Measurements from ENCODE around the gene RASGEF1C.
"Not testable (repeated sequence)": the region's sequence is repeated elsewhere in the genome, so short reads cannot be mapped to it uniquely, and the experiment has no call there.

Gene RASGEF1C

DNA sequence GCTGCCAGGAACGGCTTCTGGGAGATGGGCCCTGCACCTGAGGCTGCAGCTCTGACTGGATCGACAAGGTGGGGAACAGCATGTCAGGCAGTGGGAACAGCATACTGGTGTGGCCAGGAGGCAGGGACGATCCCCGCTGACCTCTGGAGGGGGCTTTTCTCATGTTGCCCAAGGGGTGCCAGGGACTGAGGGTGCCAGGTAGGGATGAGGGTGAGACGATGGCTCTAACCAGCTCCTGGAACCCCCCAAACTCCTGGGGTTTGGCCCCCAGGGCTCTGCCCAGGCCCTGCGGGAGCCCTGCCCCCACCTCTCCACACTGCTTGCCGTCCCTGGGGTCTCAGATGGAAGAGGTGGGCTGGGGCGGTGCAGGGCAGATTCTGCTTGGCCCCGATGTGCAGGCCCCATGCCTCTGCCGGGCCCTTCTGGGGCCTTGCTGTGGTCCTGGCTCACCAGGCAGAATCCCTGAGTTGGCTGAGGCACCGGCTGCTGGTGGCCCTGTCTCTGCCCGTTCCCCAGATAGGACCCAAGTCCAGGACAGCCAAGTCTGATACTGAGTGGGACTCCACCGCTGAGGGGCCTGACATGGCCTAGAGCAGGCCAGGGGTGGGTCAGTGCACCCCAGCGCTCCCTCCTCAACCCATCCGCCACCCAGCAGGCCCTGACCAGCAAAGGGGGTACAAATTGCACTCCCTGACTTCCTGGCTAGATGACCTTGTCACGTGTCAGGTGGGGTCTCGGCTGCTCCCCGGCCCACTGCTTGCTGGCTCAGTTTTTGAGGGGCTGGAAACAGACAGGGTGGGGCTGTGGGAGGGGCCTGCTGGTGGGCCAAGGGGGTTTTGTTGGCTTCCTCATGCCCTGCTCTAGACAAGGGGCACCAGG, 109.0 kb downstream of the RASGEF1C start:
- no peak for DNase-seq (ENCODE audit: low spot score)

DNA sequence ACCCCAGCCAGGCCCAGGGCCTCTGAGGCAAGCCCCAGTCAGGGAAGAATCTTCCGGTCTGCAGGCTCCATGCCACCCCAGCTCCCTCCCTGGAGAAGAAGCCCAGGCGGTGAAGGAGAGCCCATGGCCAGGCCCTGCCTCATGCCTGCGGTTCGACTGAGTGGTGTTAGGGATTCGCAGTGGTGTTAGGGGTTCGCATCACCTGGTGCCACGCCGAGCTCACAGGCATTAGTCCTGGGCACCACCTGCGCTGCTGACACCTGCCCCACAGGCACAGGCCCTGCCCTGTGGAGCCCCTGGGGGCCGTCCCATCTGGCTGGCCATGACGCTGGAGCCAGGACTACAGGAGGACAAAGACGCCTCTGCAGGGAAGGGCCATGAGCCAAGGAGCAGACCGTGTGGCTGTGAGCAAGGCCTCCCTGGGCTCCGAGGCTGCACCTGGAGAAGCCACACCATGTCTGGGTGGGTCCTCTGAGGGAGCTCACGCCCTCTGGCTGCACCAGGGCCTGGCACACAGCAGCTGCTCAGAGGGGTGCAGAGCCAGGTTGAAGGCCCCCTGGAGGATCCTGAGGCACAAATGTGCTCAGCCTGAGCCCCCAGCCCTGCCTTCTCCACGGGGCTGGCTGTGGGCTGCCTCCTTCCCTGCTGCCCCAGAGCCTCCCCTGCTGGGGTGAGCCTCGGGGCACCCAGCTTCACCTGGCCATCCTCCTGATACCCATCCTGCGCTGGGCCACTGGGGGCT, 109.8 kb downstream of the RASGEF1C start:
- DNase-seq (ENCODE audit: low spot score), result no peak

DNA sequence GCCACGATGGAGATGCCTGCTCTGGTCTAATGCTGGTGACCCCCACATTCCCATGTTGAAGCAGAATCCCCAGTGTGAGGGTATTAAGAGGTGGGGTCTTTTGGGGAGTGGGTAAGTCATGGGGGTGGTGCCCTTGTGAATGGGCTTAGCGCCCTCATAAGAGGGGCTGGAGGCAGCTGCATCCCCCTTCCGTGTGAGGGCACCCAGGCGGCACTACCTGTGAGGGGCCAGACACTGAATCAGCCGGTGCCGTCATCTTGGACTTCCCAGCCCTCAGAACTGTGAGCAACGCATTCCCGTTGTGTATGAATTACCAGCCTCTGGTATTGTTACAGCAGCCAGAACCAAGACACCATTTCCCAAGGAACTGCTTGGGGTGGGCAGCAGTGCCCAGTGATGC, 110.5 kb downstream of the RASGEF1C start:
- DNase-seq (ENCODE audit: low spot score), result no peak

DNA sequence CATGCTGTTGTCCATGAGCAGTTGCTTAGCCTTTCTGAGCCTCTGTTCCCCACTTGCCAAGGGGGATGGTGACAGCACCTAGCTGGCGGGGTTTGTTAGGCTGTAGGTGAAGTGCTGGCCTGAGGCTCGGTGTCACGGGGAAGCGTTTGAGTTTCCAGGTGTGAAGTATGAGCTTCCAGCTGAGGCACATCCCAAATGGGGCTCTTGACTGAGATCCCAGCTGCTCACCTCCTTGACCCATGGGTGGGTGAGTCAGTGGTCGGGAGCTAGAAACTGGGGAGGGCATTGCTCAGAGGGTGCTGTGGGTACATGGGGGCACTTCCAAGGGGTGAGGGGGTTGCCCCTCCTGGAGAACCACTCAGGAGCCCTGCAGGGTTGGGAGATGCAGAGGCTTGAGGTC, 111.1 kb downstream of the RASGEF1C start:
- DNase-seq (ENCODE audit: low spot score), result no peak

DNA sequence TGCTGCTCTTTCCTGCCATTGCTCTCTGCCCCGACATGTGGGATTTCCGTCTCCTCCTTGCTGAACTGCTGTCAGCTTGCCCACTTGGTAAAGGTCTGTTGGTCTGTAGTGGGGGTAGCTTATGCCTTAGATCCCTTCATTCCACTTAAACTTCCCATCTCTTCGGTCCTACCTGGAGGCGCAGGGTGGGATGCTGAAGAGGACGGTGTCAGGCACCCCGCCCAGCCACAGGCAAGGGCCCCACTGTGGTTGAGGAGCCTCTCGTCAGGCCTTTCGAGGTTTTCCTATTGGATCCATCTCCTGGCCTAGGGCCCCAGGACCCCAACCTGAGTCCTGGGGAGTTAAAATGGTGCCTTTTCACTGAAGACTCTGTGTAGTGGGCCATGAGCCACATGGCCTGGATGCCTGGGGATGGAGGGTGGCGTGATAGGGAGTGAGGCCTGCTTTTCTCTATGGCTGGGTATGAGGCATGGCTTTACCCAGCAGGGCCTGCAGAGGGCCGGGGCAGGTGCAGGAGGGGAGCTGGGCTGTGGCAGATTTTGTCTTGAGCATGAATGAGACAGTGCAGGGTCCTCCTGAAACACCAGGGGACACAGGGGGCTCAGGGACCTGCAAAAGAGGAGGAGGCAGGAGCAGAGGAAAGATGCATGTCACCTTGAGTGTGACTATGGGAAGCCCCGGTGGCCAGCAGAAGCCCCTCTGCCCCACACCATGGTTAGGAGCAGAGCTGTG, 111.7 kb downstream of the RASGEF1C start:
- no peak for DNase-seq (ENCODE audit: low spot score)

DNA sequence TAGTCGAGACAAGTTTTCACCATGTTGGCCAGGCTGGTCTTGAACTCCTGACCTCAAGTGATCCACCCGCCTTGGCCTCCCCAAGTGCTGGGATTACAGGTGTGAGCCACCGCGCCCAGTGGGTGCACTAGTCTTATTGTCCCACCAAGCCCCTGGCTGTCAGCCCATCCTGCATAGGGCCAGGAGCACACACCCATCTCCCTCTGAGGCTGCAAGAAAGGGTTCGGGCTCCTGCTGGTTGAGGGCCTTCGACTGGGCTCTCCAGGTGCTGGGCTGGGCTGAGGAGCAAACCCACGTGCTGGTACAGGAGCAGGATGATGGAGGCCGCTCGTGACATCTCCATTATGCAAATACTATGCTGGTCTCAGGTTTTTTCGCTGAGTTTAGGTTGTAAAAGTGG, 112.4 kb downstream of the RASGEF1C start:
- DNase-seq (ENCODE audit: low spot score), result no peak

DNA sequence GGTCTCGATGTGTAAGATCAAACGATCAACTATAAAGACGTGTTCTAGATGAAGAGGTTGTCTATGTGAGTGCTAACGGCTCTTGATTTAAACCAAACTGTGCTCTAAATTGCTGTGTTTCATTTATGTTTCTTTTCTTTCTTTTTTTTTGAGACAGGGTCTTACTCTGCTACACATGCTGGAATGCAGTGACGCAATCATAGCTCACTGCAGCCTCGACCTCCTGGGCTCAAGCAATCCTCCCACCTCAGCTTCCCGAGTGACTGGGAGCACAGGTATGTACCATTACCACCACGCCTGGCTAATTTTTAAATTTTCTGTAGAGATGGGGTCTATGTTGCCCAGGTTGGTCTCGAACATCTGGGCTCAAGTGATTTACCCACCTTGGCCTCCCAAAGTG, 113.5 kb downstream of the RASGEF1C start:
- DNase-seq (ENCODE audit: low spot score), result no peak

DNA sequence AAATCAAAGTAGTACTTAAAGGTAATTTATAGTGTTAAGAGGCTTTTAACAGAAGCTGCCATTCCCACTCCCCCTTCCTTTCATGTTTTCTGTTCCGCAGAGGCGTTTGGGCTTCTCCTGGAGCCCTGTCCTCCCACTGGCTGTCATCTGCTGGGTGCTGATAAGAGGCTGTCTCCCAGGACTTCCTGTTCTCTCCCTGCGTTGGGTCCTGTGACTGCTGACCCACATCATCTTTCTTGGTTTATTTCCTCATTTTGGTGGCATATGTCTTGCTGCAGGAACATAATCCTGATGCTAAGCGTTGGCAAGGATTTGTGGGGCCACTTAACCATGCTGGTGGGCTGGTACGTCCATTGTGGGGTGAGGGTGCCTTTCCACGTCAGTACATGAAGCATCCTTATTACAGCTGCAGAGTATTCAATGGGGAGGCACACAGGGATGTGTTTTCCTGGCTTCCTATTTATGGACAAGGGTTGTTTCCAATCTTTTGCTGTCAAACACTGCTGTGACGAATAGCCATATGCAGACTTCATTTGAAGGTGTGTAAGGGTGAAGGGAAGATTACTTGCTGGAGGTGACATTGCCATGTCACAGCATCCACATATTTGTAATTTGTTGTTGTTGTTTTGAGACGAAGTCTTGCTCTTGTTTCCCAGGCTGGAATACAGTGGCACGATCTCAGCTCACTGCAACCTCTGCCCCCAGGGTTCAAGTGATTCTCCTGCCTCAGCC, 115.2 kb downstream of the RASGEF1C start:
- DNase-seq (ENCODE audit: low spot score), result no peak

DNA sequence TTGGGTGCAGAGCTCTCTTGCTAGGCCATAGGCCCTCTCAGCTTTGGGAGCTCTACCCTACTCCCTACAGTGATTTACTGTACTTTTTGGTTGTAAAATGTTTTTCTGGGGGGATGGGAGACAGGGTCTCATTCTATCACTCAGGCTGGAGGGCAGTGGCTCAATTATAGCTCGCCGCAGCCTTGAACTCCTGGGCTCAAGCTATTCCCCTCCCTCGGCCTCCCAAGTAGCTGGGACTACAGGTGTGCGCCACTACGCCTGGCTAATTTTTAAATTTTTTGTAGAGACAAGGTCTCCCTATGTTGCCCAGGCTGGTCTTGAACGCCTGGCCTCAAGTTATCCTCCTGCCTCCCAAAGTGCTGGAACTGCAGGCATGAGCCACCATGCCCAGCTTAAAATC, 115.8 kb downstream of the RASGEF1C start:
- DNase-seq (ENCODE audit: low spot score), result no peak

DNA sequence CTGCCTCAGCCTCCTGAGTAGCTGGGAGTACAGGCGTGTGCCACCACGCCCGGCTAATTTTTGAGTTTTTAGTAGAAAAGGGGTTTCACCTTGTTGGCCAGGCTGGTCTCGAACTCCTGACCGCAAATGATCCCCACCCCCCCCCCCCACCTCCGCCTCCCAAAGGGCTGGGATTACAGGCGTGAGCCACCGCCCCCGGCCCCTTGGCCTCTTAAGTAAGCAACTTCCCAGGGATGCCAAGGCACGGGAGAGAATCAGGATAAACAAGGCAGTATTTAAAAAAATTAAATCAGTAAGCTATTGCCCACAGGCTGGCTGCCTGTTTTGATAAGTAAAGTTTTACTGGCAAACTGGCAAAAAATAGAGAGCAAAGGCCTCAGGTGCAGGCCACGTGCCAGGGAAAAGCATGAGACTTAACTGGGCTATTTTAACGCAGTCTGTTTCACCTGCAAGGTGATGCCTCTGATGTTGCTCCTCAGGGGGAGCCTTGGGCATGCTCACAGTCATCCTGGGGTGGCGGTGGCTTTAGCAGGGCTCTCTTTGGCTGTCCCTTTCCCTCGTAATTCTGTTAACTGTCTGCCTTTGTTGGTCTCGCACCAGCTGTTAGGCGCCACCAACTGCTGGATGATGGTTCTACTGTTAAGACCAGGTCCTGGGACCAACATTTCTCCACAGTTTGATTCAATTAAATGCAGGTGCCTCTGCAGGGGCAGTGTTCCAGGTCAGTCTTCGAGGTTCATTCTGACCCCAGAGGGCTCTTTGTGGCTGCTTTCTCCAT, 118.1 kb downstream of the RASGEF1C start:
- DNase-seq (ENCODE audit: low spot score), result no peak

DNA sequence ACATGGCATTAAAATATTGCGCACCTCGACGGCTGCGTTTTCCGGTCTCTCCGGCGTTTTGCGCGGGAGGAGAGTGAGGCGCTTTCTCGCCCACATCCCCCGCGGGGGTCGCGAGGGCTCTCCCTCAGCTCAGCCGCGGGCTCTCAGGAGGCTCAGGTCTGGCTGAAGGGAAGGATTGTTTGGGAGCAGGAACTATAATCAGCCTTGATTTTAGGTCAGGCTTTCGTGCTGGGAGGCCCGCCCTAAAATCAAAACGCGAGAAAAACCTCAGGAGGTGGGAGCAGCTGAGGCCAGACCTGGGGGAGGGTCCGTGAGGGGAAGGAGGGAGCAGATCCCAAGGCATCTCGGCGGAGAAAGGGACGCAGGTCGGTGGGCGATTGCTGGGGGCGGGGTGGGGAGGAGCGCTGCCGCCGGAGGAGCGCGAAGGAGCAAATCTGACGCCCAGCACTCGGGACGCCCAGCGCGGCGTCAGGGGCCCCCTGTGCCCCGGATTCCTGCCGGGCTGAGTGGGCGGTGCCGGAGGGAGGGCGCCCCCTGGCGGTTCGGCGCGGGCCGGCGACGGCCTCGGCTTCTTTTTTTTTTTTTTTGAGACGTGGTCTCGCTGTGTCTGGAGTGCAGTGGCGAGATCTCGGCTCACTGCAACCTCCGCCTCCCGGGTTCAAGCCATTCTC, 118.8 kb downstream of the RASGEF1C start:
- peak; percentile 76 for DNase-seq (ENCODE audit: low spot score)

DNA sequence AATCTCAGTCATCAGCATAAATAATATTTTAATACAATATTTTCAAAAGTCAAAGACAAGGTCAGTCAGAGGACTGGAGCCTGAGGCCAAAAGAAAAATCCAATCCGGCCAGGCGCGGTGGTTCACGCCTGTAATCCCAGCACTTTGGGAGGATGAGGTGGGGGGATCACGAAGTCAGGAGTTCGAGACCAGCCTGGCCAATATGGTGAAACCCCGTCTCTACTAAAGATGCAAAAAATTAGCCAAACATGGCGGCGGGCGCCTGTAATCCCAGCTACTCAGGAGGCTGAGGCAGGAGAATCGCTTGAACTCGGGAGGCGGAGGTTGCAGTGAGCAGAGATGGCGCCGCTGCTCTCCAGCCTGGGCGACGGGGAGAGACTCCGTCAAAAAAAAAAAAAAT, 119.4 kb downstream of the RASGEF1C start:
- DNase-seq (ENCODE audit: low spot score), result not testable (repeated sequence)

DNA sequence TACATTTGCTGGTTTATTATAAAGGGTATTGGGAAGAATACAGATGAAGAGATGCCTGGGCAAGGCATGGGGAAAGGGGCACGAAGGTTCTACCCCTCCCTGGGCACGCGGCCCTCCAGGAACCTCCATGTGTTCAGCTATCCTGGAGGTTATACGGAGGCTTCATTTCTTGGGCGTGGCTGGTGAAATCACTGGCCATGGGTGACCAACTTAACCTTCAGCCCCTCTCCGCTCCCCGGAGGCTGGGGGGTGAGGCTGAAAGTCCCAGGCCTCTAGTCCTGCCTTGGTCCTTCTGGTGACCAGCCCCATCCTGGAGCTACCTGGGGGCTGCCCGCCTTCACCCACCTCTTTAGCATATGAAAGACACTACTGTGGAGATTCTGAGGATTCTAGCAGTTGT, 120.5 kb downstream of the RASGEF1C start:
- no peak for DNase-seq (ENCODE audit: low spot score)

DNA sequence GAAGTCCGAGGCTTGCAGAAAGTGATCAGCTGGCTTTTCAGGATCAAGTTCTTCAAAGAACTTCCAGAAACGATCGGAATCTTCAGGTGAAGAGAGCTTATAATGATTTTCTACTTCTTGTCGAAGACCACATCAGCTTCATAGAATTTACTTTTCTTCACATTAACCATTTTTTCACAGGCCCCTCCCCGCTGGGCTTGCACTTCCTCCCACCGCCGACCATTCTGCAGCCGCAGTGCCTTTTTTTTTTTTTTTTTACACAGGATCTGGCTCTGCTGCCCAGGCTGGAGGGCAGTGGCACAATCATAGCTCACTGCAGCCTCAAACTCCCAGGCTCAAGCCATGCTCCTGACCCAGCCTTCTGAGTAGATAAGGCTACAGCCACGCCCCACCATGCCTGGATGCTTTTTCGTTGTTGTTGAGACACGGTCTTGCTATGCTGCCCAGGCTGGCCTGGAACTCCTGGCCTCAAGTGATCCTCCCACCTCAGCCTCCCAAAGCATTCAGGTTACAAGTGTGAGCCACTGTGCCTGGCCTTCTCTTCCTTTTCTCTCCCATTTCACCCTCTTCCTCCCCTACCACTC, 122.1 kb downstream of the RASGEF1C start:
- no peak for DNase-seq (ENCODE audit: low spot score)

DNA sequence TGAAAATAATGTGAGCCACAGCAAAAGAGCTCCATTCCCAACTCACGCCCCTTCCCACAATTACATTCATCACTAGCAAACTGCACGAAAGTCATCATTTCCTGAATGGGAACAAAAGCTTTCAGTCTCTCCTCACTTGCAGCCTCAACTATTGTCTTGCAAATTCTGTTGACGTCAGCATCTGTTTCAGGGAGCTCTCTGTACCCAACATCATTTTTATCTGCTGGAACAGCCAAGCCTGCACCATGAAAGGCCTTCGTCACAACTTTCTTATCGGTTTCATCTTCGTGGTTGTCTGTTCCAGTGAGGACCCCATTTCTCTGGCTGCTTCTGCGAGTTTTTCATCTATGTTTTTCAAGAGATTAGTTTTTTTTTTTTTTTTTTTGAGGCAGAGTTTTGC, 123.2 kb downstream of the RASGEF1C start:
- DNase-seq (ENCODE audit: low spot score), result peak; percentile 5

DNA sequence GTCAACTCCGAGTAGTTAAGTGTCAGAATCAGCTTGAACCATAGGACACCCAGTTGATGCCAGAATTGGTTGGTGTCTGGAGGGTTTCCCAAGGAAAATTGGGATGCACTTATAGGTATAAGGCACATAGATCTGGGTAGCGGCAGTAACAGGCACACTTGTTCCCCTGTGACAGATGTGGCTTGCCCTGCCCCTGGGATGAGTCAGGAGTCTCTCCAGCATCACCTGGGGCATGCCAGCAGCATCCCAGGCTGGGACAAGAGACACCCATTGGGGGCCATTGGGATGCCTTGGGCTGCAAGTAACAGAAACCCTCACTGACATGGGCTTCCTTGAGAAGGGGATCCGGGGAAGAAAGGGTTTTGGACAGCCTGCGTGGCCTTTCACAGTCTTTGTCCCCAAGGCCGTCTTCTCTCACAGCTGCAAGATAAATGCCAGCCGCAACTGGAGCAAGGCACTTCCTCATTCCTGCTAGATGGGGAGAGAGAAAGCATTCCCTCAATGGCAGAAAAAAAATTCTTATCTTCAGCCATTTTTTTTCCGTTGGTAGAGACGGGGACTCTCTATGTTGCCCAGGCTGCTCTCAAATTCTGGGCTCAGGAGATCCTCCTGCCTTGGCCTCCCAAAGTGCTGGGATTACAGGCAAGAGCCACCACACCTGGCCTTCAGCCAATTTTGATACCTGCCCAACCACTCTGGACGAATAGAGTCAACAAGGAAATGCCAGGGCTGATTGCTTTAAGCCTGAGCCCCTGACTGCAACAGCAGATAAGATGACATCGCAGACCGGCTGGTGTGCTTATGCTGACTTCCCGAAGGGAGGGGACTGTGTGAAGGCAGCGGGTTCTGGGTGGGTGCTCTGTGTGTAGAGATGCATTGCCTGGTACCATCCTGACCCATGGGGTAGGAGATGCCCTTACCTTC, 124.1 kb downstream of the RASGEF1C start:
- no peak for DNase-seq (ENCODE audit: low spot score)

DNA sequence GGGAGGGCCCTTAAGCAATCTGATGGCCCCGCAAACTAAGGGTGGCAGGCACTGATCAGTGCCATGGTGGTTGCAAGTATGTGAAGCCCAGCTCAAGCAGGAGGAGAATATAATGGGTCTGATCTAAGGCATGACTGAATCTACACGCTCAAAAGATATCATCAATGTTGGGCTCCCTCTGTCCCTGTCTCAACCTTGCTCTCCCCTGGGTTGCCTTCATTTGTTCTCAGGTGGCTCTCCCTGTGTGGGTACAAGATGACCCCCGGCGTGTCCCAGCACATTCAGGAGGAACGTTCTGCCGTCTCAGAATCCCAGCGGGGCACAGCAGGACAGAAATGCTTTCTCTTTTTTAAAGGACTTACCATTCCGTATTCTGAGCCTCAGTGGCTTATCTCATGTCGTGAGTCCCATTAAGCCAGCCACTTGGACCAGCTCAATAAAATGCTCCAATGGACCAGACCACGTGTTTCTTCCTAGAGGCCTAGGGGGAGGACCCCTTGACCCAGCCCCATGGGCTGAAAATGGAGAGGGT, 125.4 kb downstream of the RASGEF1C start:
- DNase-seq (ENCODE audit: low spot score), result no peak

DNA sequence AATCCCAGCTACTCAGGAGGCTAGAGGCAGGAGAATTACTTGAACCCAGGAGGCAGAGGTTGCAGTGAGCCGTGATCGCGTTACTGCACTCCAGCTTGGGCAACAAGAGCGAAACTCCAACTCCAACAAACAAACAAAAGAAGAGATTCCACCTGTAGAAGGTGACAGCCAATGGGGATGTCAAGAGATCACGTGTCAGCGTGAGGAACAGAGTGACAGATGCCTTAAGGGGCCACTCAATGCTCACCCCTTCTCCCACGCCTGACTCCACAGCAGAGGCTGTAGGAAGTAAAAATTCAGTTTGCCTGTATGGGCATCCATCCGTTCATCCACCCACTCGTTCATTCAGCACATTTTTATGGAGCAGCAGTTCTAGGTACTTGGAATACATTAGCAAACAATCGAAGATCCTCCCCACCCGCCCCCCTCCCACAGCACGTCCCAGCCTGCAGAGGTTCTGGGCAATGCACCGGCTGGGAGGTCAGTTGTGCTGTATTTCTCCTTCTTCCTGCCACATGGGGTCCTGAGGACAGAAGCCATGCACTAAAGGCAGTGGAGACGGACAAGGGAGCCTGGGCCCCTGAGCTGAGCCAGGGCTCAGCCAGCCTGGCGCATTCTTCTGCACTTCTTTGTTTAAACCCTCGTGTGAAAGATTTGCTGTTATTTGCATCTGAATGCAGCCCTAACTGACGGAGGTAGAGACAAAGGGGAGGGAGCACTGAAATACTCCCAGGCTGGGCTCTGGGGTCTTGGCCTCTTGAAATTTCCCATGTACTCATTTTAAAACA, 126.2 kb downstream of the RASGEF1C start:
- no peak for DNase-seq (ENCODE audit: low spot score)

Data from CD4-positive, alpha-beta T cell treated with Interleukin-2 at 100 ng/mL for 4 hours (primary cell).